ENCODE measurements around the gene MAP3K12.

The MAP3K12 gene

DNA sequence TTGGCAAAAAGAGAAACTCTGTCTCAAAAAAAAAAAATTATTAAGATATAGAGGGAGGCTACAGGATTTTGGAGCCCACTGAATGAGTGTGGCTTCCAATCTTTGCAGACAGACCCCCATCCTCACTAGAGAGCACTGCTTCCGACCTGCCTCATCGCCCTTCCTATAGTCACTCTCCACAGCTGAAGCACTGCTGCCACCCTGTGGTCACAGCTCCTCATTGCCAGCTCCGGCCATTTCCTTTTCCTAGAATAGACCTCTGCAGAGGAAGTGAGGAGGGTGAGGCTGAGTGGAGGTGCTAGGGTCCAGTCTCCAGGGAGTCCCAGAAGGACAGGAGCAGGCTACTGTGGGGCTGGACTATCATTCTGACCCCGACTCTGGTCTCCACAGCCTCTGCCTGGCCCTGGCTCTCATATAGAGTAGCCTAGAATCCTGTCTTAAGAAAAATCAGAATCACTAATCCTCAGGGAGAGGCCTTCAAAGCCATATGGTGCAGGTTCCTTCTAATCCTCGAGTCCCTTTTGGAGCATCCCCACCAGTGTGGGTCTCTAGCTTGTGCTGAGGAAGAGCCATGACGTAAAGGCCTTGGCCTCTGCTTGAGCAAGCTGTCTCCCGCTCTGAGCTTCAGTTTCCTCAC is 9.4 kb upstream of the MAP3K12 start:
- peak; percentile 87 for DNase-seq (ENCODE audit: low spot score)

DNA sequence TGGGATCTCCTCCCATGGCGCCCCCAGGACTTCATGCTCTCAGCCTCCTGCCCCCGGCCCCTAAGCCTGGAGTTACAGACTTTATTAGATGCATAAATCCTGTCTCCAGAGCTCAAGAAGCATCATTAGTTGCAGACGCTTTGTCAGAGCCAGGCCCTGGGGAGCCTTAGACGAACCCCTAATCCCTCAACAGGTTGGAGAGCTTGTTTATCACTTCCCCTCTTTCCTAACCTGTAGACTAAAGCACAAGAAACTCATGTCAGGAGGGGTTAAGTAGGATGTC is 8.3 kb upstream of the MAP3K12 start:
- DNase-seq (ENCODE audit: low spot score), result no peak

DNA sequence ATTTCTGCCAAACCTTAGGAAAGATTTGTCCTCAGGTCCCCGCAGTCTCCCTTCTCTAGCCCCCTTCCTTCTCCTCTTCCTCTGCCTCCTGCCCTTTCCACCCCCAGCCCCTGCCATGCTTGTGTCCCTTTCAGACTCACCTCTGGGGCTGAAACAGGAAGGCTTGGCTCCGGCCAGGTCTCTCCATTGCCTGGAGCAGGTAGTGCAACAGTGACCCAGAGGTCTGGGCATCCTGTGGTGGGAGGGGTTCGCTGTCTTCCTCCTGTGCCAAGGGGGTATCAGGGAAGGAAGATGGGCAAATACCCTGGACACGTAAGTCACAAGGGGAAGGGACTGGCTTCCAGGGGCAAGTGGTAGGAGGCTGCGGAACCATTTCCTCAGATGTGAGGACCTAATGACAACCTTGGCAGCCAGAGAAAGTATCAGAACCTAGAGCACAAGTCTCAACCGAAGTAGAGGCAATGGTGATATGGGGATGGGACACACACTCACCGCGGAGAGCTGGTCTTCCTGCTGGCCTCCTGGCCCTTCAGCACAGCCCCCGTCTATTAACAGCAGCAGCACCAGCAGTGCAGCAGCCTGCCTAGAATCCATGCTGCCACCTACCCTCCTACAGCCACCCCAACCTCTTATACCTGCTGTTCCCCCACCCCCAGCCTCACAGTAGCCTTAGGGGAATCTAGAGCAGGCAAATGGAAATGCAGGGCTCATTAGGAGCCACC is 7.8 kb upstream of the MAP3K12 start, which contains the start of gene NPFF:
TSS of gene NPFF (minus strand) at position 604 of the 722 bp plus-strand sequence. CDS start at position 594, 10 bp downstream.
- DNase-seq (ENCODE audit: low spot score), result no peak

DNA sequence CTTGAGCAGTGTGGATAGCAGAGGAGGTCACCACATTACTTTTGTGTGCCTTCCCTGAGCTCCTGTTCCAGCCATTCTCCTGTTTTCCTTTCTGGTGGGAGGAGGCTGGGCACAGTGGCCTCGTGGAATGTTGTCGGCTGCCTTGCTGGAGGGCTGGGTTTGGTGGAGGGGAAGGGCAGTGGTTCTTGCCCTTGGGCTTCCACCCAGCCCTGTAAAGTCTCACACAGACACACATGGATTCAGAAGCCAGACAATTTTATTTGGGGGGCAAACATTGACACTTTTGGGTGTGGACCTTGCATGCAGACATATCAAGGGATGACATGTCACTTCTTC is 7.2 kb upstream of the MAP3K12 start:
- DNase-seq (ENCODE audit: low spot score), result no peak

DNA sequence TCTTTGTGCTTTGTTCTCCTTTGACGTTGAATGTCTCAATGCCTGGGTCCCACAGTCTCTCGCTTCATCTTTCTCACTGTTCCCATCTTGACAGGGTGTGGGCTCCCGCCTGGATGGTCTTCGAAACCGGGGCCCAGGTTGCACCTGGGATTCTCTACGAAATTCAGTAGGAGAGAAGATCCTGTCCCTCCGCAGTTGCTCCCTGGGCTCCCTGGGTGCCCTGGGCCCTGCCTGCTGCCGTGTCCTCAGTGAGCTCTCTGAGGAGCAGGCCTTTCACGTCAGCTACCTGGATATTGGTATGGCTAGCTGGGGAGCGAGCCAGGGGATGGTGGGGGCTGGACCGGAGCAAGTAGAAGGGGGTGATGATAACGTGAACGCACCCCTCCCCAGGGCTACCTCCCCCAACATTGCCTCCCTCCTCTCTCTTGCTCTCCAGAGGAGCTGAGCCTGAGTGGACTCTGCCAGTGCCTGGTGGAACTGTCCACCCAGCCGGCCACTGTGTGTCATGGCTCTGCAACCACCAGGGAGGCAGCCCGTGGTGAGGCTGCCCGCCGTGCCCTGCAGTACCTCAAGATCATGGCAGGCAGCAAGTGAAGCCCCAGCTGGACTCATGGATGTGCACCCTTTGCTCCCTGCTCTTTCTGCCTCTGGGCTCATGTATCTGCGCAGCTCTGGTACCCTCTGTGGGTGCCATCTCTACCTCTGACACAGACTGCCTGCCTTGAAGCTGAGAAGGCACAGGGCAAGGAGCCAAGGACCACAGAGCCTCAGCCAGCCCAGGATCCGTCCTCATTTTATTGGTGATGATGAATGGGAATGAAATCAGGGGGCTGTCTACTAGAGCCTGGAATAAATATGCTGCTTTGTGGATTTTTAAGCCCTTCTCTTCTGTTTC is 6.5 kb upstream of the MAP3K12 start:
- no peak for DNase-seq (ENCODE audit: low spot score)

DNA sequence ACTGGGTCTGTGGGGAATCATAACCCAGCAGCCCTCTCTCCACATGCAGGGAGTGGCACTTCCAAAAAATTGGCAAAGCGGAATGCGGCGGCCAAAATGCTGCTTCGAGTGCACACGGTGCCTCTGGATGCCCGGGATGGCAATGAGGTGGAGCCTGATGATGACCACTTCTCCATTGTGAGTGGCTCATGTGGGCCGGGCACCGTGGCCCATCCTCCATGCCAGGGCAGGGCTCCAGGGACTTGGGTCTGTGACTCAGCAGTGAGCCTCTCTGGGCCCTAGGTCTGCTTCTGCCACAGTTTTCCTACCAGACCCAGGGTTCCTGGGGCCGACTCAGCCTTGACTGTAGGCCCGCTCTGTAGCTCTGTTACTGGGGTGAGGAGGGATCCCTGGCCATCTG is 5.8 kb upstream of the MAP3K12 start:
- DNase-seq (ENCODE audit: low spot score), result no peak

DNA sequence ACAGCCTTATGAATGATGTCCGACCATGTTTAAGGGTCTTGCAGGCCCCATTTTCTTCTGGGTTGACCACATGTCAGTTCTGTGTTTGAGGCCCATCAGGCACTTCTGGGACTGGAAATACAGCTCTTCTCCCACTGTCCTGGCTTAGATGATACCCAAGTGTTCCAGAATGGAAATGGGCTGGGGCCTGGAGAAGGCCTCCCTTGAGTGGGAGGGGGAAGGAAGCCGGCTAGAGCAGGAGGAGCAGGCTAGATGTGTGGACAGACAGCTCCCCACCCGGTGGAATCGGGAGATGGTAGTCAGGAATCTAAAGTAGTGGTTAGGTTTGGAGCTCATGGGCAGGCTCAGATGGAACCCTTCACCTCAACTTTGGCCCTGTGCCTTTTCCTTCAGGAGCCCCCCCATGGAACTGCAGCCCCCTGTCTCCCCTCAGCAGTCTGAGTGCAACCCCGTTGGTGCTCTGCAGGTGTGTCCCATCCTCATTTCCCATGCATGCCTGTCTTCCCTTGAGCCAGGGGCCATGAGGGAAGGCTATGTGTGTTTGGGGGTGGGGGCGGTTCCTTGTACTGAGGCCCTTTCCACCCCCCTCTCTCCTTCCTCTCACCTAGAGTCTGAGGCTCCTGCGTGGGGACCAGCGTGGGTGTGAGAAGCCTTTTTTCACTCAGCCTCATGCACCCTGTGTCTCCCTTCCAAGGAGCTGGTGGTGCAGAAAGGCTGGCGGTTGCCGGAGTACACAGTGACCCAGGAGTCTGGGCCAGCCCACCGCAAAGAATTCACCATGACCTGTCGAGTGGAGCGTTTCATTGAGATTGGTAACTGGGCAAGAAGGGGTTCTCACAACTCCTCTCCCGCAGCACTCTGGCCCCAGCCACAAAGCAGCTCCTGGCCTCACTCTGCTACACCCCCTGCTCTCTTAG is 5.0 kb upstream of the MAP3K12 start:
- DNase-seq (ENCODE audit: low spot score), result no peak

DNA sequence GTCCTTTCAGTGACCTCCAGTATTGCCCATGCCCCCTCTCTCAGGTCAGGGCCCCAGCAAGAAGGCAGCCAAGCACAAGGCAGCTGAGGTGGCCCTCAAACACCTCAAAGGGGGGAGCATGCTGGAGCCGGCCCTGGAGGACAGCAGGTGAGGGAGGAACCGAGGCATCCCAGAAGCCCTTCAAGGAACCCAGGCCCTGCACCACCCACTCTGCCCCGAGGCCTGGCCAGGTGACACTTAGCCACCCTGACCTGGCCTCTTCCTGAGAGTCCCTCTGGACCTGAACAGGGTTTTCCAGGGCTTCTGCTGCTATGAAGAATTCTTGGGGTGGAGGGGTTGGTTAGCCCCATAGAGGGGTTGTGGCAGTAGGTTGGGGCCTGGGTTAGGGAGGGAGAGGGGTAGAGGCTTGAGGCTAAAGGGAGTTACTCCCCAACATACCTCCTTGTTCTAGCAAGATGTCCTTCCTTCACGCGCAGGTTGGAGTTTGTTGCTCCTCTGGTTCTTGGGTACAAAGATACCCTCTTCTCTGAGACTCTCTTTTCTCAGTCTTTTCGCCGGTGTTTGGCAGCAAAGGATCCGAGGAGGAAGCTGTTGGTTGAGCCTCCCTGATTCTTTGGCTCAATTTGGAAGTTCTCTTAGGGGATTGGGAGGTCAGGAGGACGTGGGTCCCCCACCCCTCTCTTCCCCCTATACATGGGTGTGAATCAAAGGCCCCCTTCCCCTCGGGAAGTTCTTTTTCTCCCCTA is 3.9 kb upstream of the MAP3K12 start:
- no peak for DNase-seq (ENCODE audit: low spot score)

DNA sequence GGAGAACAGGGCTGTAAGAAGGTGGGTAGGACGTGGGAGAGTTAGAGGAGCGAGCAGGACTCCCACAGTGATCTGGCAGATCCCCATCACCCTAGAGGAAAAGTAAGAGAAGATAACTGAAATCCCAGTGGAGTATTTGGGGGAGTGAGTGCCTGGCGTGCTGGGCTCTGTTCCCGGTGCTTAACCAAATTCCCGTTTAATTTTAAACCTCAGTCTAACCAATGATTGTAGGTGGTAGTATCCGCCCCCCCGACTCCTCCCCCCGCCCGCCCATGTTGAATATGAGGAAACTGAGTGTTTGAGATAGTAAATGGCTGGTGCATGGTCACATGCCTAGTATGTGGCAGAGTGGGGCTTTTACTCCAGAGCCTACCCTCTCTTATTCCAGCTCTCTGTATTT is 3.1 kb upstream of the MAP3K12 start:
- DNase-seq (ENCODE audit: low spot score), result no peak

DNA sequence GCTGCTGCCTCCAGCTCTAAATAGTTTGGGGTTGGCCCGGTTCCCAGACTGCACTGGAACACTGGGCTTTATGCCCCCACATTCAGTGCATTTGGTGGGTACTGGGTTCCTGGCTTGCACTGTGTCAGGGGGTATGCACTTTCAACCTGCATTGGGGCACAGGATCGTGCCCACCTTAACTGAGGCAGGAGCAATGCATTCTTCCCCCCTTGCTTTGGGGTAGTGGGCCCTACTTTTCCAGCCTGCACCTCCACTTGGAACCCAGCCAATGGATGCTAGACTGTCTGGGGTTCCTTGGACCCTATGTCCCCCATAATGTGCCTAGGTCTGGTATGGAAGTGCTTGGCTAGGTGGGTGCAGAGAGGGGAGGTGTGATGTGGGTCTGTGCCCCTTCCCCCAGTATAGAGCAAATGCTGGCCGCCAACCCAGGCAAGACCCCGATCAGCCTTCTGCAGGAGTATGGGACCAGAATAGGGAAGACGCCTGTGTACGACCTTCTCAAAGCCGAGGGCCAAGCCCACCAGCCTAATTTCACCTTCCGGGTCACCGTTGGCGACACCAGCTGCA is 2.4 kb upstream of the MAP3K12 start:
- DNase-seq (ENCODE audit: low spot score), result no peak

DNA sequence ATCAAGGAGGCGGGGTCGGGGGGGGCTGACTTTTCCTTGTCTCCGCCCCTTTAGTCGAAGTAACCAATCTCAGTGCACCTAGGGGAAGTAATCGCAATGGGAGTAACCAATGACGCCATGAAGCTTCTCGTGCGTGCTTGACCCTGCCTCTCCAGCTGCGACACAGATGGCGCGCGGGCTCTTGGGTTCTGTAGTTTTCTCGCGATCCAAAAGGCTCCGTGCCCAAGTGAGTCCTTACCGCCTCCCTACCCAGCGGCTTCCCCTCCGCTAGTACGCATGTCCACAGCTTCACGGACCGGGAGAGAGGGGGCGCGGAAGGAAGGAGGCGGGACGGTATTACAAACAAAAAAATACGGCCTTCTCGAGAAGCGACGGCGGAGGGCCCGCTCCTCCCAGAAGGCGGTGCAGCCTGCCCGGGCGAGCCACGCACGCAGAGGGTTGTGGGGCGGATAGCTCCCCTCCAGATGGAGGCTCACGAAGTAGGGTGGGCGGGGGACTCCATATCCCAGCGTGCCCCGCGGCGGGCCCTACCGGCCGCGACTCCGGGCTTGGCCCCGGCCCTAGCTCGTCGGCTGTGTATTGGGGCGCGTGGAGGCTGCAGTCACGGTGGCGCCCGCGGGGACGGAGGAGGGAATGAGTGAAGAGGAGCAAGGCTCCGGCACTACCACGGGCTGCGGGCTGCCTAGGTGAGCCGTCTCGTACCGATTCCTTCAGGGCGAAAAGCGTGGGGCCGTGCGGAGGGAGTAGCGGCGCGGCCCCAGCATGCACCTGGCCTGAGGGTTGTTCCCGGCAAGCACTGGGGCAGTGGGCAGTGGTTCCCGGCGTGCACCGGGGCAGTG is 1.7 kb upstream of the MAP3K12 start, which contains the start of gene TARBP2:
TSS of gene TARBP2 (plus strand) at position 508 of the 839 bp plus-strand sequence. CDS start at position 634, 126 bp downstream.
- DNase-seq (ENCODE audit: low spot score), result peak; percentile 100

DNA sequence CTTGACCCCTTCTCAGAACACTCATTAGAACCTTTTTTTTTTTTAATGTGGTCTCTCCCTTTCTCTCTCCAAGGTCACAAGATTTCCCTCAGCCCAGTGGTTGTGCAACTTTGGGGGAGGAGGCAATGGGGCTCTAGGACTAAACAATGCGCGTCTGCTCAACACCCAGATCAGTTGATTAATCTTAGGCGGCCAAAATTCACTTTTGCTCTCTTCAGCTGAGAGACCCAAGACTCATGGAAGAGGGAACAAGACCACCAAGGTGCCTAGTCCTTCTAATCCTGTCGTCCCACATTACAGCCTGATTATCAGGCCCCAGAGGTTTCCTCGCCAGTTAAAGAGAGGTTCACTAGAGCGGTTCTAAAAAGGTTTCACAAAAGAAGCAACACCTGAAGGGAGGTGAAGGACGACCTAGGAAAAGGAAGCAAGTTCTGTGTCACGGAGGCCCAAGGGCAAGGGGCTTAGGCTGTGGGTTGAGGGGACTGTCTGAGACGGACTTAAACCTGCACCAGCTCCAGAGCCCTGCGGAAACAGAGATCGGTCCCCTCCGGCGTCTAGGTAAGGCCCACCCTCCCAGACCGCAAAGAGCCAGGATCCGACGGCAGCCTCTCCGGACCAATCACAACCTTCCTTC is 1.0 kb upstream of the MAP3K12 start:
- DNase-seq (ENCODE audit: low spot score), result no peak

DNA sequence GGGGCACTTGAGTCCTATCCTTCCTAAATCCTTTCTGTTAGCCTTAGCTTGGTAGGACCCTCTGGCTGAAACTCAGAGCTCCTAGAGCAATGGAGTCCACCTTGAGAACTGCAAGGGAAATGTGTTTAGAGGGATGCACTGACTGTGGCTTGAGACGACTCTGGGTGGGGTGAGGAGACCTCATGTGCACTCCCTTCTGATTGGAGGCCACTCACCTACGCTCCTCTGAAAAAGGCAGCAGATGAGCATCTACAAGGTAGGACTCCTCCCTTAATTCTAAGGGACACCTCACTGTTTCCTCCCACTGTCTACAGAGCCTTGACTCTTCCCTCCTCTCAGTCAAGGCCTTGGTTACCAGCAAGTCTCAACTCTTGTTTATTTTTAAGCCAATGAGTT is 1.0 kb downstream of the MAP3K12 start:
- DNase-seq (ENCODE audit: low spot score), result no peak

DNA sequence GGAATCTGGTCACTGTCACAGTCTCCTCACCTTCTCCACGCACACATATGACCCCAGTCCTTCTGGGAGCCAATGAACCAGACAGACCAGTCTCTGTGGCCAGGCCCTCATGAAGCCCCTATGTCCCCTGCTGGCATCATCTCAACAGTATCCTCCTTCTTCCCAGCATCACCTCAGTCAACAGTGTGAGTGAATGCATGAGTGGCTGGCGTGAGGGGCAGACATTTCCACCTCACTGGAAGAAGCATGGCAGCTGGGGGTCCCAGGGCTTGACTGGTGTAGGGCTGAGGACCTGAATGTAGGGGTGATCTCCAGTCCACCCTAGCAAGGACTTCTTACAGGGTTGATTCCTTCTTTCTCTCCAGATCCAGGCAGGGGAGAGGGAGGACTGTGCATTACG is 1.8 kb downstream of the MAP3K12 start:
- DNase-seq (ENCODE audit: low spot score), result no peak

DNA sequence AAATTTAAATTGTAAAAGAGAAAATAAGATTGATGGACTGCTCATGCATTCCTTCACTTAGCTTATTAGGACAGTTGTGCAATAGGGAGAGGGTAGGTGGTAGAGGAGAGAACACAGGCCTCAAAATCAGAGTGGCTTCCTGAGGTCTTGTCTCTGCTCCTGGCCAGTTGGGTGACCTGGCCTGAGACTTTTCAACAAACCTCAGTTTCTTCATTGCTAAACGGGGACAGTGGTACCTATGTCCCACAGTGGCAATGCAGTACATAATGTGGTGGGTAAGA is 2.6 kb downstream of the MAP3K12 start:
- no peak for DNase-seq (ENCODE audit: low spot score)

DNA sequence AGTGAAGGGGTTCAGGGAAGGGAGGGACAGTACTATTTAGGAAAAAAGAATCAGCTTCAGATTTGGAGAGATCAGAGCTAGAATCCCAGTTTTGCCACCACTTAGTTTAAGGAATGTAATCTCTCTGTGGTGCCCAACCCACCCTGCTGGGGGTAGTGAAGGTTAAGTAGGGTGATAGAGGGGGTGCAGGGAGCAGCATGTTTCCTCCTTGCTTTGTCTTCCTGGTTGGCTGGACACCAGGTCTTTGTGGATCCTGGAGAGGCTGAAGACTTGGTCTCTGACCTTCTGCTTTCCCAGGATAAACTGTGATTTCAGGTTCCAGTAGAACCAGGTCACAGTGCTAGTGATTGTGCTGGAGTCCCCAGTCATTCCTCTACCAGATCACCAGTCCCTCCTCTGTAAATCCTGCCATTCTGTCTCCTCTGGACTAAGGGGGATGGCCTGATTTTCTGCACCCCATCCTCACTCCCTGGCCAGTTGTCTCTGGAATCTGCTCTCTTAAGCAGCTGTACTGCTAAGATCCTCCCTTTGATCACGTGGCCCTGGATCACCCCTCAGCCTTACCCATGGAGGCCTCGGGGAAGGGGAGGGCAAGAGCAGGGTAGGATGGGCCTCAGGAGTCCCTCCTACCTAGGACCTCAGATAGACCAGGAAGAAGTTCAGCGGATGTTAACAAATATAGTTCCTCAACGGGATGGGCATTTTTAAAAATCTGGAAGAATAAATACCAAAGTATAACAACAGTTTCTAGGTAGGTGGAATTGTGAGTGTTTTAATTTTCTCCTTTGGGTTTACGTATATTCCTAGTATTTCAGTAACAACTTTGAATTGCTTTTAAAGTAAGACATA is 3.1 kb downstream of the MAP3K12 start:
- DNase-seq (ENCODE audit: low spot score), result no peak

DNA sequence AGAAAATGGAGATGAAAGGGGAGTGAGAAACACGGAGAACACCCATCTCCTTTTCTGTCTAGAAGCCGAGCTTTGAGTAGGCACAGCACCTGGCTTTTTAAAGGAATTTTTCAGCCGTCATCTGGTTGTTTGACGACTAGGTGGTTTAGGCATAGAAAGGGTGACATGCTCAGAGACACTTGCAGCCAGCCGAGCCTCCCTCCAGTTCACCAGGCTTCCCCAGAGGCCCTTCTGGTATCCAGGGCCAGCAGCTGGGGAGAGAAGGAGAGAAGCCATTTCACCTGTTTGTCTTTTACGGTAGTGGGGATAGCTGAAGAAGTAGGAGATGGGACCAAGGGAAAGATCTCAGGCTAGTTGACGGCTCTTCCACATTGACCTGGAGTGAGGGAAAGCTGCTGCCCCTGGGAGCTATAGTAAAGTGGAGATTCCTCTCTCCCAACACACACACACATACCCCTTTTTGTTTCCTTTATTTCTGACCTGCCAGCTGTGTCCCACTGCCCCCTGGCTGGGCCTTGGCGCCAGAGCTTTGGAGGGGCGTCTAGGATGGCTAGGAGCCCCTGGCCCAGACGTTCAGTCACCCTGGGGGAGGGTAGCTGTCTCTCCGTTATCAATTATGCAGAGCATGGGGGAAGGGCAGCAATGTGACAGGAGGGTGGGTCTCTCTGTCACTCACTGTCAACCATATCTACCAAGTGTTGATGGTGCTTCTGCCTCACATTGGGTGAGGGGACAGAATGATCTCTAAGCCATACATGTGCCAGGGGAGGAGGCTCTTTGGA is 5.5 kb downstream of the MAP3K12 start:
- no peak for DNase-seq (ENCODE audit: low spot score)

All from LoVo (cell line).